WTC11 (cell line): ENCODE measurements around the gene ST6GALNAC6. TPM values are rescaled to one million over a fixed set of nuclear protein-coding genes. Genes with fewer than 3 reads are reported as not detected.

ENCODE experiments used
- ATAC-seq: fragments of 200-7000 bp; cut with Tn5 transposase; 2 replicates; pipeline ENCODE4 v1.10.0; 2021; ENCODE audit warnings: mild to moderate bottlenecking, moderate library complexity
- CTCF ChIA-PET: fragments of 300-600 bp; sonication (Branson Sonifier 250); formaldehyde crosslinking; loops from one replicate; lab custom pipeline; 2021; ENCODE audit warnings: antibody characterized with exemption; lab: Charles Lee
- POLR2A ChIA-PET: fragments of 350-600 bp; sonication (Branson Sonifier 250); formaldehyde crosslinking; loops from one replicate; lab custom pipeline; 2021; ENCODE audit warnings: antibody characterized with exemption; lab: Charles Lee
- DNase-seq: peaks from one replicate; pipeline ENCODE4 v3.0.0; 2021; ENCODE audit warnings: low spot score
- H3K27ac Mint-ChIP-seq: 2 replicates; pipeline ENCODE4 v1.8.0; 2021; ENCODE audit warnings: mixed read lengths
- H3K27me3 Mint-ChIP-seq: 2 replicates; pipeline ENCODE4 v1.8.0; 2021; ENCODE audit warnings: low read depth, mild to moderate bottlenecking, moderate library complexity, mixed read lengths
- H3K36me3 Mint-ChIP-seq: 2 replicates; pipeline ENCODE4 v1.8.0; 2021; ENCODE audit warnings: mixed read lengths
- H3K4me1 Mint-ChIP-seq: 2 replicates; pipeline ENCODE4 v1.8.0; 2022; ENCODE audit warnings: mixed read lengths
- H3K4me3 Mint-ChIP-seq: 2 replicates; pipeline ENCODE4 v1.8.0; 2021; ENCODE audit warnings: mild to moderate bottlenecking, moderate library complexity, mixed read lengths
- H3K9me3 Mint-ChIP-seq: 2 replicates; pipeline ENCODE4 v1.8.0; 2021; ENCODE audit warnings: mixed read lengths
- ETV6 ChIP-seq: sonication (generic); formaldehyde crosslinking; IDR thresholded peaks from 2 replicates; pipeline ENCODE4 v1.8.1; 2022; ENCODE audit warnings: mild to moderate bottlenecking, missing genetic modification reagents
- FOXP1 ChIP-seq: sonication (generic); formaldehyde crosslinking; IDR thresholded peaks from 2 replicates; pipeline ENCODE4 v1.8.0; 2022; ENCODE audit warnings: missing genetic modification reagents, mild to moderate bottlenecking, moderate library complexity, borderline replicate concordance
- GABPB1 ChIP-seq: sonication (generic); formaldehyde crosslinking; IDR thresholded peaks from 2 replicates; pipeline ENCODE4 v1.8.1; 2023; ENCODE audit warnings: mild to moderate bottlenecking, missing genetic modification reagents
- IRF2 ChIP-seq: sonication (generic); formaldehyde crosslinking; IDR thresholded peaks from 2 replicates; pipeline ENCODE4 v1.8.0; 2022; ENCODE audit warnings: low read depth, missing genetic modification reagents, borderline replicate concordance
- JUN ChIP-seq: sonication (generic); formaldehyde crosslinking; IDR thresholded peaks from 2 replicates; pipeline ENCODE4 v1.8.0; 2023; ENCODE audit warnings: mild to moderate bottlenecking, missing genetic modification reagents
- NFE2L1 ChIP-seq: sonication (generic); formaldehyde crosslinking; IDR thresholded peaks from 2 replicates; pipeline ENCODE4 v1.8.1; 2023; ENCODE audit warnings: missing genetic modification reagents
- NR3C1 ChIP-seq: sonication (generic); formaldehyde crosslinking; conservative IDR thresholded peaks from 2 replicates; pipeline ENCODE4 v1.8.1; 2023; ENCODE audit warnings: low read depth, mild to moderate bottlenecking, missing genetic modification reagents
- TEAD4 ChIP-seq: sonication (generic); formaldehyde crosslinking; IDR thresholded peaks from 2 replicates; pipeline ENCODE4 v1.8.0; 2022; ENCODE audit warnings: mild to moderate bottlenecking, missing genetic modification reagents
- ZNF219 ChIP-seq: sonication (generic); formaldehyde crosslinking; IDR thresholded peaks from 2 replicates; pipeline ENCODE4 v1.8.0; 2023; ENCODE audit warnings: missing genetic modification reagents, mild to moderate bottlenecking, borderline replicate concordance
- ZNF263 ChIP-seq: sonication (generic); formaldehyde crosslinking; IDR thresholded peaks from 2 replicates; pipeline ENCODE4 v1.8.1; 2022; ENCODE audit warnings: low read depth, mild to moderate bottlenecking, moderate library complexity, missing genetic modification reagents
- total RNA-seq: library from RNA; stranded (reverse); gene quantifications from 3 replicates; pipeline ENCODE4 v1.2.3, GENCODE V29; 2021
- TF ChIP-seq, protein P1 (sequence below): sonication (generic); formaldehyde crosslinking; IDR thresholded peaks from 2 replicates; pipeline ENCODE4 v1.8.1; 2022; ENCODE audit warnings: low read depth, missing genetic modification reagents, borderline replicate concordance
- TF ChIP-seq, protein P2 (sequence below): sonication (generic); formaldehyde crosslinking; IDR thresholded peaks from 2 replicates; pipeline ENCODE4 v1.8.1; 2023; ENCODE audit warnings: mild to moderate bottlenecking, missing genetic modification reagents
- TF ChIP-seq, protein P3 (sequence below): fragments of 250-450 bp; sonication (Bioruptor Pico); IDR thresholded peaks from 2 replicates; pipeline ENCODE4 v1.9.0; 2021; ENCODE audit warnings: mild to moderate bottlenecking
- TF ChIP-seq, protein P4 (sequence below): sonication (generic); formaldehyde crosslinking; IDR thresholded peaks from 2 replicates; pipeline ENCODE4 v1.8.0; 2022; ENCODE audit warnings: mild to moderate bottlenecking, missing genetic modification reagents
- TF ChIP-seq, protein P5 (sequence below): sonication (generic); formaldehyde crosslinking; IDR thresholded peaks from 2 replicates; pipeline ENCODE4 v1.8.1; 2023; ENCODE audit warnings: mild to moderate bottlenecking, missing genetic modification reagents, moderate library complexity

Gene ST6GALNAC6
- total RNA-seq, 1 experiment from 2014 or later, result 47.5 TPM

DNA sequence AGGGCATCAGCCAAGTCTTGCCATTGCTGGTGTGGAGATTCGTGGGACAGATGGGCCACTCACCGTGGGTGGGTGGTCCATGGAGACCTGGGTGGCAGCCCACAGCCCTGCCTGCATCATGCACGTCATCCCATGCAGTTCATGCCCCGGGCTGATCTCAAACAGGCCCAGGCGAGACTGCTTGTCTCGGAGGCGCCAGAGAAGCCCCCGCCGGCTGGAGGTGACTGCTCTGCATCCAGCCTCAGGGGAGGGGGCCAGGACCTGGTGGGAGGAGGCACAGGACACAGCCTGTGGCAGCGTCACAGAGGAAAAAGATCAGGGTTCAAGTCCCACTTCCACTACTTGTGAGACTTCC, 30.2 kb upstream of the ST6GALNAC6 start:
- Mint-ChIP-seq H3K27ac (peak overlapping the region; percentile 57; the same call in 1 of the 2 replicates), H3K4me1 (peaks cover 27% of the 10 kb centered on the region), H3K27me3 (peaks cover 29% of the 10 kb centered on the region), H3K9me3 (no peaks in the 10 kb centered on the region), H3K36me3 (no peaks in the 10 kb centered on the region; the same call in 1 of the 2 replicates), H3K4me3 (peak overlapping the region; percentile 65)
- TF ChIP-seq IRF2 (no peak), NR3C1 (no peak), FOXP1 (CRISPR knock-in tag) (no peak), ZNF219 (CRISPR knock-in tag) (no peak), TEAD4 (CRISPR knock-in tag) (no peak), ZNF263 (CRISPR knock-in tag) (no peak)
- TF ChIP-seq, protein P1, sequence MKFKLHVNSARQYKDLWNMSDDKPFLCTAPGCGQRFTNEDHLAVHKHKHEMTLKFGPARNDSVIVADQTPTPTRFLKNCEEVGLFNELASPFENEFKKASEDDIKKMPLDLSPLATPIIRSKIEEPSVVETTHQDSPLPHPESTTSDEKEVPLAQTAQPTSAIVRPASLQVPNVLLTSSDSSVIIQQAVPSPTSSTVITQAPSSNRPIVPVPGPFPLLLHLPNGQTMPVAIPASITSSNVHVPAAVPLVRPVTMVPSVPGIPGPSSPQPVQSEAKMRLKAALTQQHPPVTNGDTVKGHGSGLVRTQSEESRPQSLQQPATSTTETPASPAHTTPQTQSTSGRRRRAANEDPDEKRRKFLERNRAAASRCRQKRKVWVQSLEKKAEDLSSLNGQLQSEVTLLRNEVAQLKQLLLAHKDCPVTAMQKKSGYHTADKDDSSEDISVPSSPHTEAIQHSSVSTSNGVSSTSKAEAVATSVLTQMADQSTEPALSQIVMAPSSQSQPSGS (CRISPR knock-in tag), result no peak
- TF ChIP-seq, protein P2, sequence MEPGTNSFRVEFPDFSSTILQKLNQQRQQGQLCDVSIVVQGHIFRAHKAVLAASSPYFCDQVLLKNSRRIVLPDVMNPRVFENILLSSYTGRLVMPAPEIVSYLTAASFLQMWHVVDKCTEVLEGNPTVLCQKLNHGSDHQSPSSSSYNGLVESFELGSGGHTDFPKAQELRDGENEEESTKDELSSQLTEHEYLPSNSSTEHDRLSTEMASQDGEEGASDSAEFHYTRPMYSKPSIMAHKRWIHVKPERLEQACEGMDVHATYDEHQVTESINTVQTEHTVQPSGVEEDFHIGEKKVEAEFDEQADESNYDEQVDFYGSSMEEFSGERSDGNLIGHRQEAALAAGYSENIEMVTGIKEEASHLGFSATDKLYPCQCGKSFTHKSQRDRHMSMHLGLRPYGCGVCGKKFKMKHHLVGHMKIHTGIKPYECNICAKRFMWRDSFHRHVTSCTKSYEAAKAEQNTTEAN (CRISPR knock-in tag), result no peak
- TF ChIP-seq, protein P3, sequence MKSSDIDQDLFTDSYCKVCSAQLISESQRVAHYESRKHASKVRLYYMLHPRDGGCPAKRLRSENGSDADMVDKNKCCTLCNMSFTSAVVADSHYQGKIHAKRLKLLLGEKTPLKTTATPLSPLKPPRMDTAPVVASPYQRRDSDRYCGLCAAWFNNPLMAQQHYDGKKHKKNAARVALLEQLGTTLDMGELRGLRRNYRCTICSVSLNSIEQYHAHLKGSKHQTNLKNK (CRISPR knock-in tag), result no peak
- ChIA-PET CTCF (interaction anchor here (0.6 to 3.8 kb wide), 9 partner anchors 11 to 195 kb away, joined by 3 to 78 read pairs (median 6); partner anchors contain the start of gene TOR2A), POLR2A (interaction anchor here (0.8 to 1.5 kb wide), 2 partner anchors 14 to 138 kb away, joined by 3 to 8 read pairs; partner anchors contain the start of gene NAIF1)
- no peak for ATAC-seq
- DNase-seq, result no peak

DNA sequence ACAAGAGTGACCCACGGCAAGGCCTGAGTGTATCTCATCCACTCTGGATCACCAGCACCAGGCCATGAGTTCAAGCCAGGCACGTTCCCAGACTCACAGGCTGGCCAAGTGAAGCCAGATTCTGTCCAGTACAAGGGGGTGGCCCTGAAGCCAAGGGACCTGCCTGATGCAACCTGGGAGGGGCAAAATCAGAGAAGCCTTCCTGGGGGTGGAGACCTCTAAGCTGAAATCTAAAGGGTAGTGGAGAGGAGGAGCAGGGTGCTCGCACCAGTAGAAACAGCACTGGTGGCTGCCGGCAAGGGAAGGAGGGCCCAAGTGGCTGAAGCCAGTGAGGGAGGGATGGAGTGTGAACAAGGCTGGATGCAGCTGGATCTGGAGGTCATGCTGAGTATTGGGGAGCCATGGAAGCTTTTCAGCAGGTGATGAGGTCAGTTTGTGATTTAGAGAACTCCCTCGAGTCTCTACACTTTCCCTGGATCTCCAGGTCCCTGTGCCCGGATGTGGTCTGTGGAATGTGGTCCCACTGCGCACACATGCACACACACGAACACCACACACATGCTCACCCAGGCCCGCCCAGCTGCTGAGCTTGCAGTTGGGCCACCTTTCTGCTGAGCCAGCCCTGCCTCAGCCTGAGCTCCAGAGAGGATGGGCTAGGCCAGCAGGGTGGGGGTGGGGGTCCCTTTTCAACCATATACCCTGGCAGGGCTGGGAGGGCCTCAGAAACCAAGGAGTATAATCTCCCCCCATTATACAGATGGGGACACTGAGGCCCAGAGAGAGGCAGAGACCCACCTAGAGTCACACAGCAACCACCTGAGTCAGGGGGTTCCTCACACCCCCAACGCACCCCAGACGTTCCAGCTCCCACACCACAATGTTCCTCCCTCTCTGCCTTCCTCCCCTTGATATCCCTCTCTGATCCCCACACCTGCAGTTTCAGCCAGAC, 29.5 kb upstream of the ST6GALNAC6 start:
- POLR2A ChIA-PET, result interaction anchor here (1.0 to 1.1 kb wide), 2 partner anchors 138 to 169 kb away, joined by 3 read pairs; partner anchors contain the start of gene NAIF1
- ATAC-seq (no peak), DNase-seq (no peak)
- H3K36me3 Mint-ChIP-seq, result no peaks in the 10 kb centered on the region; the same call in 1 of the 2 replicates
- H3K27me3 Mint-ChIP-seq, result peaks cover 29% of the 10 kb centered on the region
- CTCF ChIA-PET, result interaction anchor here (0.6 to 3.8 kb wide), 4 partner anchors 13 to 189 kb away, joined by 3 to 78 read pairs (median 6); no protein-coding TSS in a partner anchor
- H3K4me3 Mint-ChIP-seq, result peak overlapping the region; percentile 65
- no peaks in the 10 kb centered on the region for H3K9me3 Mint-ChIP-seq
- peak overlapping the region; percentile 57; the same call in 1 of the 2 replicates for H3K27ac Mint-ChIP-seq
- H3K4me1 Mint-ChIP-seq, result peaks cover 27% of the 10 kb centered on the region
- TF ChIP-seq ETV6, result no peak
- TF ChIP-seq, protein P4, sequence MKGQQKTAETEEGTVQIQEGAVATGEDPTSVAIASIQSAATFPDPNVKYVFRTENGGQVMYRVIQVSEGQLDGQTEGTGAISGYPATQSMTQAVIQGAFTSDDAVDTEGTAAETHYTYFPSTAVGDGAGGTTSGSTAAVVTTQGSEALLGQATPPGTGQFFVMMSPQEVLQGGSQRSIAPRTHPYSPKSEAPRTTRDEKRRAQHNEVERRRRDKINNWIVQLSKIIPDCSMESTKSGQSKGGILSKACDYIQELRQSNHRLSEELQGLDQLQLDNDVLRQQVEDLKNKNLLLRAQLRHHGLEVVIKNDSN (CRISPR knock-in tag), result no peak
- TF ChIP-seq GABPB1, result 0 out of 2 replicates have a peak, but pooled peaks have one; percentile 38
- no peak for TF ChIP-seq NFE2L1
- TF ChIP-seq, protein P5, sequence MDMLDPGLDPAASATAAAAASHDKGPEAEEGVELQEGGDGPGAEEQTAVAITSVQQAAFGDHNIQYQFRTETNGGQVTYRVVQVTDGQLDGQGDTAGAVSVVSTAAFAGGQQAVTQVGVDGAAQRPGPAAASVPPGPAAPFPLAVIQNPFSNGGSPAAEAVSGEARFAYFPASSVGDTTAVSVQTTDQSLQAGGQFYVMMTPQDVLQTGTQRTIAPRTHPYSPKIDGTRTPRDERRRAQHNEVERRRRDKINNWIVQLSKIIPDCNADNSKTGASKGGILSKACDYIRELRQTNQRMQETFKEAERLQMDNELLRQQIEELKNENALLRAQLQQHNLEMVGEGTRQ, result no peak
- no peak for TF ChIP-seq JUN (CRISPR knock-in tag)
